Stimulated activated CD8-positive, alpha-beta memory T cell treated with anti-CD3 and anti-CD28 coated beads, Interleukin-12 subunit alpha, Interleukin-12 subunit beta, amount 100 ng/mL, for 24 hours (primary cell): ENCODE data around the gene ZBTB25.

Source experiments
- DNase-seq: peaks from one replicate; pipeline ENCODE4 v3.0.0-alpha.2; 2020; ENCODE audit errors: extremely low read depth

ZBTB25 gene

GRCh38 chr14:64440494-64440893 lies 63.1 kb downstream of the ZBTB25 start:
- DNase-seq = no peak

GRCh38 chr14:64439141-64439540 lies 64.5 kb downstream of the ZBTB25 start:
- no peak for DNase-seq

- no peak for DNase-seq
Measured at GRCh38 chr14:64438181-64438841, 65.3 kb downstream of the ZBTB25 start.

- no peak for DNase-seq
Measured at GRCh38 chr14:64434528-64434927, 69.1 kb downstream of the ZBTB25 start.

- DNase-seq = no peak
Measured at GRCh38 chr14:64423987-64424386, 79.7 kb downstream of the ZBTB25 start.

- no peak for DNase-seq
Measured at GRCh38 chr14:64422756-64423155, 80.9 kb downstream of the ZBTB25 start.

- no peak for DNase-seq
Measured at GRCh38 chr14:64422005-64422404, 81.6 kb downstream of the ZBTB25 start.

GRCh38 chr14:64421166-64421565 lies 82.5 kb downstream of the ZBTB25 start:
- no peak for DNase-seq

GRCh38 chr14:64419003-64419402 lies 84.6 kb downstream of the ZBTB25 start:
- no peak for DNase-seq

- no peak for DNase-seq
Measured at GRCh38 chr14:64417771-64418125, 85.9 kb downstream of the ZBTB25 start.

GRCh38 chr14:64417055-64417770 lies 86.4 kb downstream of the ZBTB25 start:
- no peak for DNase-seq

- no peak for DNase-seq
Measured at GRCh38 chr14:64416348-64416932, 87.2 kb downstream of the ZBTB25 start.

- DNase-seq = no peak
Measured at GRCh38 chr14:64412237-64412636, 91.4 kb downstream of the ZBTB25 start.

- DNase-seq = no peak
Measured at GRCh38 chr14:64411001-64411400, 92.6 kb downstream of the ZBTB25 start.

GRCh38 chr14:64410084-64410774 lies 93.4 kb downstream of the ZBTB25 start:
- no peak for DNase-seq

GRCh38 chr14:64409126-64409920 lies 94.3 kb downstream of the ZBTB25 start:
- no peak for DNase-seq

- DNase-seq = no peak
Measured at GRCh38 chr14:64407329-64407728, 96.3 kb downstream of the ZBTB25 start.

- DNase-seq = no peak
Measured at GRCh38 chr14:64405295-64405694, 98.3 kb downstream of the ZBTB25 start.

- DNase-seq = no peak
Measured at GRCh38 chr14:64401949-64402348, 101.7 kb downstream of the ZBTB25 start.

- DNase-seq = no peak
Measured at GRCh38 chr14:64400829-64401459, 102.7 kb downstream of the ZBTB25 start.
